GM19328 (cell line): ENCODE results near the gene CMTM6.
A peak's percentile ranks its signal among the peaks of the same experiment; 100 is the strongest.
"Not testable (repeated sequence)": the region's sequence is repeated elsewhere in the genome, so short reads cannot be mapped to it uniquely, and the experiment has no call there.

Experiments
- ATAC-seq: cut with Tn5 transposase; IDR thresholded peaks from one replicate; pipeline ENCODE4 v1.9.1; 2021; ENCODE audit warnings: mild to moderate bottlenecking, moderate library complexity; ENCODE audit not compliant: unreplicated experiment

CMTM6 gene

DNA sequence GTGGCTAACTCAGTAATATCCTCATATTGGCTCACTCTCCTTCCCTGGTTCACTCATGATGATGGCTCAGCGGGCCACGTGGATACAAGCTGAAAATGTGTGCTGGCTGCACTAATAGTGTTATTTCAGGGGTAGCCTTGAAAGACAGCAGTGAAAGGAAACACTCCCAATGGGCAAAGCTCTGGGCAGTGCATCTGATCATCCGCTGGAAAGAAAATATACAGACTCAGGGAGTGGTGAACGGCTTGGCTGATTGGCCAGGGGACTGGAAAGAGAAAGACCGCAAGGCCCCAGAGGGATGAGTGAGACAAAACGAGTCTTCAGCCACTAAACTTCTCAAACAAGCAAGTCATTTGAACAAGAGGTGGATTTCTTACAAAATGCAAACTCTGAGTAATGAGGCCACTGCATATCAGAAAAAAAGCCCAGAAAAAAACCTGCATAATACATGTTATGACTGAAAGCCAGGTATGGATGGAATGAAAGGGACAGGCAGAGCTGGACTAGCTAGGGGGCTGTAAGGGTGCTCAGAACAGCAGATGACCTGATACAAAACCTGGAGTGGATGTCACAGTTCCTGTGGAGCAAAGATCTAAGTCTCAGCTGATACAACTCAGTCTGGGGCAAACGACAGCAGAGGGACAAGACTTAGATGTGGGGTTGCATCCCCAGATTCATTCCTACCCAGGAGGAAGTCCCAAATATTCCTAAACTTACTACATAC lies 33.3 kb downstream of the CMTM6 start:
- peak; percentile 30 for ATAC-seq

DNA sequence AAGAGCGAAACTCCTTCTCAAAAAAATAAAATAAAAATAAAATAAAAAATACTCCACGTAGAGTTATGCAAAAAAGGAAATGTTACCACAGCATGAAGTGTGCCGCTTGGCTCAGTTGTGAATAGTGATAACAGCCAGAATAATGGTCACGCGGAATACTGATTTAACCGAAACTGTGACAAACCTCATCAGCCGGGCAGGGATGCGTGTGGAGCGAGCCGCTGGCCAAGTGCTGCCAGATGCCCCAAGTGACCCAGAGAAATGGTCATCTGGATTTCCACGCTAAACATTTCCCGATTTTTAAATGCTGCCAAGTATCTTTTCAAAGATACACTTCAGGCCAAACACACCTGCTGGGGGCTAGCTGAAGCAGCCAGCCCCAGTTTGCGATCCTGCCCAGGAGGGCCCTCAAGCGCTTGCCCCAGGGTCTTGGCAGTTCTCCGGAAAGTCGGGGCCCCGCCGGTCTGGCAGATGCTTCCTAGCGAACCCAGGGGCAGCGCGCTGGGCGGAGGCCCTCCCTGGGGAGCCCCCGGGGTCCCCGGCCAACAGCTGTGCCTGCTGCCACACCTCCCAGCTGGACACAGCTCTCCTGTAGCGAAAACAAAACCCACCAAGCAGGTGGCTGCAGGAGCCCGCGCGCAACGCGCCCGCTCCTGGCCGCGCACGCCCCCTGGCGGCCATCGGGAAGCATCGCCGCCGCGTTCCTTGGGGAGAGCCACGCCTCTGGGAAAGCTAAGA lies 35.1 kb downstream of the CMTM6 start:
- ATAC-seq, result peak; percentile 53

DNA sequence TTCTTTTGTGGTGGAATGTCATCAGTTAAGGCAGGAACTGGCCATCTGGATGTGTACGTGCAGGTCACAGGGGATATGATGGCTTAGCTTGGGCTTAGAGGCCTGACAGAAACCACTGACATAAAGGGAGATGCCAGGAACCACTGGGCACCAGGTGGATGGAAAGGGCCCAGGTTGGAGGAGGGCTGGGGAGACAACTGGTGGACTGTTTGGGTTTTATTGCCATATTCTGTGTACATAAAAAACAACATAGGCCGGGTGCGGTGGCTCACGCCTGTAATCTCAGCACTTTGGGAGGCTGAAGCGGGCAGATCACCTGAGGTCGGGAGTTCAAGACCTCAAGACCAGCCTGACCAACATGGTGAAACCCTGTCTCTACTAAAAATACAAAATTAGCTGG lies 35.8 kb downstream of the CMTM6 start:
- not testable (repeated sequence) for ATAC-seq

DNA sequence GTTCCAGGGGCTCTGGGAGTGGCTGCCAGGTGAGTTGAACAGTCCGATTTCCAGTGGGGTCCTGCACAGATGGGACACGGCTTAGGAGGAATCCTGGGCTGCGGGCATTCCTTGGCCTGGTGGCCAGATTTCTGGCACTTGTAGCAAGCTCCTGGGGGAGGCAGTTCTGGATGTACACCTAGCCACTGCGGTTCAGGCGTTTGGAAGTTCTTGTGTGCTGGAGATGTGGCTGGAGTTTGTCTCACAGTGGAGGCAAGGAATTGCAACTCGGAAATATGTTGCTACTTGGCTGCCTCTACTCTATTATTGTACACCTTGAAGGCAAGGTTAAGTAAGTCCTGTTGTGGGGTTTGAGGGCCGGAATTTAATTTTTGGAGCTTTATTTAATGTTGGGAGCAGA lies 37.9 kb downstream of the CMTM6 start:
- not testable (repeated sequence) for ATAC-seq

DNA sequence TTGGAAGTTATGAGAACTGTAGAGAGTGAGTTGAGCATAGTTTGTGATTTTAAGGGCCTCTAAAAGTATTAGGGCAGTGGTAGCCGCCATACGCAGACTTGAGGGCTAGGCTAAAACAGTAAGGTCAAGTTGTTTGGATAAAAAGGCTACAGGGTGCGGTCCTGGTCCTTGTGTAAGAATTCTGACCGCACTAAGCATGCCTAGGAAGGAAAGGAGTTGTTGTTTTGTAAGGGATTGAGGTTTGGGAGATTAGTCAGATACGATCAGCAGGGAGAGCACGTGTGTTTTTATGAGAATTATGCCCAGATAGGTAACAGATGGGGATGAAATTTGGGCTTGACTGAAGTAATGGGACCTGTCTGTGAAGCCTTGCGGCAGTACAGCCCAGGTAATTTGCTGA lies 39.2 kb downstream of the CMTM6 start:
- ATAC-seq, result not testable (repeated sequence)

DNA sequence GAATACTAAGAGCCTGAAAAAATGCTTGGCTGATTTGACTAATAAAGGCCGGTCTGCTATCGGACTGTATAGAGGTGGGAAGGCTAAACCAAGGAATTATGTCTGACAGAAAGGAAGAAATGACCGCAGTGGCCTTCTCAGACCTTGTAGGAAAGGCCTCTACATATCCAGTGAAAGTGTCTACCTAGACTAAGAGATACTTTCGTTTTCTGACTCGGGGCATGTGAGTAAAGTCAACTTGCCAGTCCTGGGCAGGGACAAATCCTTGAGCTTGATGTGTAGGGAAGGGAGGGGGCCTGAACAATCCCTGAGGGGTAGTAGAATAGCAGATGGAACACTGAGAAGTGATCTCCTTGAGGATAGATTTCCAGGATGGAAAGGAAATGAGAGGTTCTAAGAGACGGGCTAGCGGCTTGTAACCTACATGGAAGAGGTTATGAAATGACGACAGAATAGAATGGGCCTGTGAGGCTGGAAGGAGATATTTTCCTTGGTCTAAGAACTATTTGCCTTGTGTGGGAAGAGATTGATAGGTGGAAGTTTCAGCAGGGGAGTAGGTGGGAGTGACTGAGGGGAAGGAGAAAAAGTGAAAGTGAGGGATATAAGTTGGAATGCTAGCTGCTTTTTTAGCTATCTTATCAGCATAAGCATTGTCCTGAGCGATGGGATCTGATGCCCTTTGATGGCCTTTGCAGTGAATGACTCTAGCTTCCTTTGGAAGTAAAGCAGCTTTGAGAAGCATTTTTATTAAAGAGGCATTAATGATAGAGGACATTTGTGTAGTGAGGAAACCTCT lies 40.3 kb downstream of the CMTM6 start:
- not testable (repeated sequence) for ATAC-seq

DNA sequence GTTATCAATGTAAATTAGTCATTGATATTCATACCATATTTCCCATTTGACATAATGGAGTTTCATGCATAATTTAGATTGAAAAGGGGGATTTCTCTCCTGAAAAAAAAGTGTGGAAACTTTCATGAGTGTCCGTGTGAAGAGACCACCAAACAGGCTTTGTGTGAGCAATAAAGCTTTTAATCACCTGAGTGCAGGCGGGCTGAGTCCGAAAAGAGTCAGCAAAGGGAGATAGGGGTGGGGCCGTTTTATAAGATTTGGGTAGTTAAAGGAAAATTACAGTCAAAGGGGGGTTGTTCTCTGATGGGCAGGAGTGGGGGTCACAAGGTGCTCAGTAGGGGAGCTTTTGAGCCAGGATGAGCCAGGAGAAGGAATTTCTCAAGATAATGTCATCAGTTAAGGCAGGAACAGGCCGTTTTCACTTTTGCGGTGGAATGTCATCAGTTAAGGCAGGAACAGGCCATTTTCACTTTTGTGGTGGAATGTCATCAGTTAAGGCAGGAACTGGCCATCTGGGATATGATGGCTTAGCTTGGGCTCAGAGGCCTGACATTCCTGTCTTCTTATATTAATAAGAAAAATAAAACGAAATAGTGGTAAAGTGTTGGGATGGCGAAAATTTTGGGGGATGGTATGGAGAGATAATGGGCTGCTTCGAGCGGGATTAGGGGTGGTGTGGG lies 41.7 kb downstream of the CMTM6 start:
- not testable (repeated sequence) for ATAC-seq

DNA sequence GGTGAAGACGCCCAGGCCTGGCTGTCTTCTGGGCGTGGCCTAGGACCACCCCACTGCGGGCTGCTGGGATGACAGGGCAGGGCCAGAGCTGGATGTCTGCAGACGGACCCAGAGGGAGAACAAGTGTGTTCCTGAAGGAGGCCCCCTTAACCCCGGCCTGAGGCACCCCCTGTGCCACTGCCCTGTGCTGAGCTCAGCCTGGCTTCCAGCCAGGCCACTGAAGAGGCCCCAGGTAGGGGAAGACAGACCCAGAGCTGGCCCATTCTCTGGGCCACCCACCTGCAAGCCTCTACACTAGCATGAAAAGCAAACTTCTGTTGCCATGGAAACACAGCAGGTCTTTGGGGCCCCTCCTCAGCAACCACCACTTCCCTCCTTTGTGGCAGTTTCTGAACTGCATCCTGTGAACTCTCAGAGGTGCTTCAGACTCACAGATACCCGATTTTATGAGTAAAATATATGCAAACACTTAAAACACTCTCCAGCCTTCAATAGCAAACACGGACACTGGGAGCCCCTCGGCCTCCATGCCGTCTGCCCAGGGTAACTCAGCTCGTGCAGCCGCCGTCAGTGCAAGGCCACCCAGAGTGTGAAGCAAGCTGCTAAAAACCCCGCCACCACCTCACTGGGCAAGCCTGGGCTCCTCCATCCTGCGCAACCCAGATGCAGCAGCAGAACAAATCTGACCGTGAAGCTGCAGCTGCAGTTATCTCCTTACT lies 42.5 kb downstream of the CMTM6 start:
- ATAC-seq, result peak; percentile 92

DNA sequence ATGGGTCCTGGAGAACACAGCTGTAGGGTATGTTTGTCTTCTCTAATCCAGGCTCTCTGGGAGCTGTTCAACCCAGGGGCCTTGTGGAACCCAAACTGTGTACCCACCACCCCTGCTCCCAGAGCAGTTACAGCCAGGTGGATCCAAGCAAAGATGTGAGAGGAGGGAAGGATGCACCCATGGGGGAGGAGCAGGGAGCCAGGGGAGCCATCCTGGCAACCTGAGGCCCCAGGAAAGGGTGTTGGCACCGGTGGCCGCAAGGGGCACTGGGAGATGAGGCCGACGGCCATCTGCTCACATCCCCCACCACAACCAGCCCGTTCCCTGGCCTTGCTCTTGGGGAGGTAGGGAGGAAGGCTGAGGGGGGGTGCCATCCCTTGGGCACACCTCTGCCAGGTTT lies 43.2 kb downstream of the CMTM6 start:
- ATAC-seq, result no peak

DNA sequence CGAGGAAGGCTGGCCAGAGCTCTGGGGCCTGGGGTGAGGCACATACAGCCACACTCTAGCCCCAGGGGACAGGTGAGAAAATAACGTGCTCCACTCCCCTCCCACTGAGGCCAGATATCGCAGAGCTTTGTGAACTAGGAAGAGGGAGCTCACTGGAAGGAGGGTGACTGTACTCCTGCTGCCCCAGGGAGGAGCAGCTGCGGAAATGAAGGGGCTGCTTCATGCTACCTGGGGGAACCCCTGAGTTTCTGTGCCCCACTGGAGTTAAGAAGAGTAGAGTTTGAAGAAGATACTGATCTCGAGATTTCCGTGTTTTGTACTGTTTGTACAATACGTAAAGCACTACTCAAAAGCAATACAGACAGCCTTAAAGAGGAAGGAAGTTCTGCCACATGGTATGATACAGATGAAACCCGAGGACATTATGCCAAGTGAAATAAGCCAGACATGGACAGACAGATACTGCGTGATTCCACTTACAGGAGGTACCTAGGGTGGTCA lies 44.6 kb downstream of the CMTM6 start:
- no peak for ATAC-seq

DNA sequence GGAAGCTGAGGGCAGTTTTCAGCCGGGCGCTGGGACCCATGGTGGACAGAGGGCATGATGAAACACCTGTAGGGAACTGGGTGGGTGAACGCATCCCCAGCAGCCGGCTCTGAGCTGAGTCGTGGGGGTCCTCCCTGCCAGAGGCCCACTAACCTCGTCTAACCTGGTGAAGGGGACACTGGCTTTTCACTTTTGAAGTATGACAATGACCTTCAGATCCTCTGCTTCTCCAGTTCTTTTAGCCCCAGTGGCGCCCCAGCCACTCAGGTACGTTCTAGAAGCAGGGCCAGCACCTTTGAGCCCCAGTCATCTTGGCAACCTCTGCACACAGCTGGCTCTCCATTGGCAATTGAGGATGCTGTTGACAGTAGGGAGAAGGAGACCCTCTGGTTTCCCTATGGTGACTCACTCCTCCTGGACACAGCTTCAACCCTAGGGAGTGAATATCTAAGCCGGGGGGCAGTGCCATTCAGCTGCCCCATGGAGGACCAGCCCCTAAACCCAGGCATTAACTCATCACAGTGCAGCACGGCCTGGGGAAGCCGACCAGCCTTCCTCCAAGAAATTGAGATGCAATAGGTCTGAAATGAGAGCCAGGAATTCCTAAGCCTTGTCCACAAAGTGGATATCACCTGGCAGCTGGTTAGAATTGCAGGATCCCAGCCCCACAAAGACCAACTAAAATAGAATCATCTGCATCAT lies 46.1 kb downstream of the CMTM6 start:
- ATAC-seq, result no peak

DNA sequence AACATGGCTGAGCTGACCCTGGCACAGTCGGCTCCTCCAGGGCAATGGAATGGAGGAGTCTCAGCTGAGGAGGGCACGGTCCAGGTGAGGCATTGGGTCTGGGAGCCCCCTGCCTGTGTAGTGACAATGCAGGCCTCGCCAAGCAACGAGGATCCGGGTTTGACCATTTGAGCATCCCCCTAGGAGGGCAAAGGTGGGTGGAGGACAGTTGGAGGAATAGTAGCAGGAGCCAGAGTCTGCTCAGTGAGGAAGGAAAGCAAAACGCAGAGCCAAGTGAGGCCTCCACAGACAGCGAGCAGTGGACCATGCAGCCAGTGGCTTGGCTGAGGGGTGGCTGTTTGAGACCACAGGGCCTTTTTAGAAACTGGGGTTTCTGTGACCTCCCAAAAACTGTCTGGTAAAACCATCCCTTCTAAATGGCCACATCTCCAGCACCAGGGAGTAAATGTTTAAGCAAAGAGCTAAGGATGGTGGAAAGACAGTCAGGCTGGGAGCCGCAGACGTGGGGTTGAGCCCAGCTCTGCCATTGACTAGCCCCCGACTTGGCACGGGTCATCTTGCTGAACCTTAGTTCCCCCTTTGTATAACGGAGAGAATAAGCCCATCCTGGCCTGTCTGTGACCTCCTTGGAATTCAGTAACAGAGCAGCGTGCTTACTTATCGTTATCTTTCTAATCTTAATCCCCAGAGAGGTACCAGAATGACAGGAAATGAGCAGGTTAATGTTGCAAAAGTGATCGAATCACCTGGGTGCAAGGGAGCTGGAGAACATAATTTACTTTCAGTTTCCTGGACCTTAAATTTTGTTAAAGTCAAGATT lies 46.8 kb downstream of the CMTM6 start:
- ATAC-seq, result no peak

DNA sequence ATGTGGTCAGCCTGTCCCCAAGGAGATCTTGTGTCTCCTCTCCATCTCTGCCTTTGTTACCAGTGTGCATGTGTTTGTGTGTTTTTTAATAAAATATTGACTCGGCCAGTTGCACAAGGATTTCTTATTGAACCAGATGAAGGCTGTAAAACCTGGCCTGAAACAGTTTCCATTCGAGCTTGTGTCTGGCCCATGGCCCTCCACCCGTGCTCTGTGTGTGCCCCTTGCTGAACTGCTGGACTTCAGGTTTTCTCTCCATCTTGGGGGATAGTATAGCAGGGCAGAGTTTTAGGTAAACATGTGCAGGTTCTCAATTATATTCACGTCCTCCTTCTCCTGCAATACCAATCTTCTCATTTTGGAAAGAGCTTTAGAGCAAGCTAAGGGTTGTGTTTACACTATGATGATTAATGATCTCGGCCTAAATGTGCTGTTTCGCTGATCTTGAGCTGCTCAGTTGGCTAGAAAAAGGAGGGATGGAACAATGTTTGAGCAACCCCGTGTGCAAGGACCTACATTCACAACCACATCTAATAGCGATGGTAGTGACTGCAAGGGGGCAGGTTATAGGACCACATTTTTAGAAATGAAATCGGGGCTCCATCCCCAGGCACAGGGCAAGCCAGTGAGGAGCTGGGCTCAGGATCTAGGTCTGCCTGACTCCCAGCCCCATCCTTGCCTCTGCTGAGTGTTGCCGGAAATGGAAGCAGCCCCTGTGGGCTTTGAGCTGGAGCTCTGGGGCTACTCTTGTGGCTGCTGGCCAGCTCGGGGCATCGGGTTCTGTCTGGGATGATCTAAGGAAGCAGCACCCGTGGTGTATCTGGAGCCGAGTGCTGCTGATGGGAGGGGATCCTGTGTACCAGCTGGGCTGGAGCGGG lies 47.7 kb downstream of the CMTM6 start:
- ATAC-seq, result no peak

DNA sequence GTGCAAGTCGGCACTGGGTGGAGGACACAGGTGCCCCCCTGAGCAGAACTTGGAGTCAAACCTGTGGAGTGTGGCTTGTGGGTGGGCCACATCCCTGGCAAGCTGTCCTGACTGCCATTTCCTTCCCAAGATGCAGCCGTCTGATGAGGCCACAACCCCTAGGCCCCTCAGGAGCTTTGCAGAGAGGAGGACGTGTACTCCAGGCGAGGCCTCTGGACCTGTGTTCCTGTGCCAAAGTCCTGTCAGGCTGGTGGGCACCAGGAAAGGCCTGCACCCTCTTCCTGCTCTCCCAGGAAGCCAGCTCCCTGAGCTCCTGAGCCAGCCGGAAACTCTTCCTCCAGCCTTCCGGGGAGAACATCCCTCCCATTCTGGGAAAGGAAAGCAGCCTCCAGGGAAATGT lies 48.5 kb downstream of the CMTM6 start:
- no peak for ATAC-seq

DNA sequence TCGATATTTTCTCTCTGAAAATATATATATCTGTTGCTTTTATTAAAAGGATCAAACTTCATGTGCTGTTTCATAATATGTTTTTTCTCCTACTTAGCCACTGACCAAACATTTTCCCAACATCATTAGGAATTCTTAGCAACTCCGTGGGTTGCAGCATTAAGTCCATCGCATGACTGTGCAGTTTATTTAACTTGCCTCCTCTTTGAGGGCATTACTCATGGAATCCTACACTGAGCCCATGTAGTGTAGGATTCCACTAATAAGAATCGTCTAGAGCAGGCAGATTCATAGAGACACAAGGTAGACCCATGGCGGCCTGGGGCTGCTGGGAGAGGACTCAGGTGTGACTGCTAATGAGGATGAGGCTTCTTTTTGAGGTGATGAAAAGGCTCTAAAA lies 49.3 kb downstream of the CMTM6 start:
- no peak for ATAC-seq

DNA sequence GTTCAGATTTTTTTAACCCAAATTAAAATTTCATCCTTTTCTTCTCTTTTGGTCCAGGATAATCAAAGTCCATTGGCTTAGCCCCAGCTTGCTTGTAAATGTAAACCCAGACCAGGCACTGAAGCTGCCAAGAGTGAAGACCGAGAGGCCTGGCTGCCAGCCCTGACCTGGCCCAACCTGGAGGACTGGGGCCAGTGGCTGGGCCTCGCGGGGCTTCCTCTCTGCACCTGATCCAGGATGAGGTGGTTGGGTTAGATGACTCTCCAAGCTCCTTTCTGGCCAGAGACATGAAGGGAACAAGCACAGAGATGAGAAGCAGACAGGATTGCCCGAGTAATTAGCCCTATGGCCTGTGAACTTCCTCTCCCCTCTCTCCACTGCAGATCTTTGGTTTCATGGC lies 50.6 kb downstream of the CMTM6 start:
- no peak for ATAC-seq

DNA sequence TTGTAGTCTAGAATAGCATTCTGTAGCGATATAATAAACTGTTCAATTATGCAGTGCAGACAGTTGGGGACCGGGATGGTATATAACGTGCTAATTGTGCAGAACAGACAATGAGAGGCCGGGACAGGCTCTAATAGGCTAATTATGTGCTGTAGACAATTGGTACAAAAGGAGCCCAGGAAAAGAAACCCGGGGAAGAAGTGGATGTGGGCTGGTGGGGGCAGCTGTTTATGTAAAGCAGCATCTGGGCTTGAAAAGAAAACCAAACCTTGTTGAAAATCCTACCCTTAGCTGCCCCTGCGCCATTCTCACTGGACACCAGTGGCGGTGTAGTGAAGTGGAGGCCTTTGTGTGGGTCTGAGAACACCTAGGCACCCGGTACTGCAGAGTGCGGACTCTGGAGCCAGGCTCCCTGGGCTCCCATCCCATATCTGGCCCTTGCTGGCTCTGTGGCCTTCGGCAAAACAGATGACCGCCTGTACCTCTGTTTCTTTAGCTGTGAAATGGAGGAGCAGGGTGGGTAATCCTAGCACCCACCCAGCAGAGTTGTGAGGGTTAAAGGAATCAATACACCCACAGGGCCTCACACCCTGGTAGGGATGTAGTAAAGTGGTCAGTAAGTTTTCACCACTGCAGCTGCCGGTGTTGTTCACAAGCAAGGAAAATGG lies 51.5 kb downstream of the CMTM6 start:
- no peak for ATAC-seq
